RWPE2 (cell line): ENCODE measurements around the gene MTHFS.
A peak's percentile ranks its signal among the peaks of the same experiment; 100 is the strongest.

ENCODE experiments used
- ATAC-seq: fragments of 200-7000 bp; cut with Tn5 transposase; 3 replicates; pipeline ENCODE4 v1.9.1; 2021; ENCODE audit warnings: low read depth
- DNase-seq: peaks from one replicate; pipeline ENCODE4 v3.0.0-alpha.2; 2020; ENCODE audit warnings: low spot score
- H3K27ac ChIP-seq: fragments of 450-650 bp; 2 replicates; pipeline ENCODE4 v1.5.1; 2017; ENCODE audit warnings: mild to moderate bottlenecking; ENCODE audit not compliant: poor library complexity, severe bottlenecking
- H3K27me3 ChIP-seq: fragments of 250-450 bp; sonication (Bioruptor Pico); 2 replicates; pipeline ENCODE4 v1.5.1; 2021; ENCODE audit warnings: mild to moderate bottlenecking, moderate library complexity; ENCODE audit not compliant: insufficient read depth, poor library complexity, severe bottlenecking
- H3K36me3 ChIP-seq: fragments of 250-450 bp; sonication (Bioruptor Pico); 2 replicates; pipeline ENCODE4 v1.5.1; 2020; ENCODE audit warnings: low read depth, mild to moderate bottlenecking, moderate library complexity
- H3K4me1 ChIP-seq: fragments of 250-450 bp; sonication (Bioruptor Pico); 2 replicates; pipeline ENCODE4 v1.5.1; 2021; ENCODE audit warnings: mild to moderate bottlenecking, moderate library complexity; ENCODE audit not compliant: insufficient read depth, poor library complexity, severe bottlenecking
- H3K4me3 ChIP-seq: fragments of 250-450 bp; sonication (Bioruptor Pico); 2 replicates; pipeline ENCODE4 v1.5.1; 2021; ENCODE audit warnings: mild to moderate bottlenecking, moderate library complexity; ENCODE audit not compliant: severe bottlenecking
- H3K9me3 ChIP-seq: fragments of 250-450 bp; sonication (Bioruptor Pico); 2 replicates; pipeline ENCODE4 v1.5.1; 2021; ENCODE audit warnings: mild to moderate bottlenecking, moderate library complexity; ENCODE audit not compliant: severe bottlenecking
- TF ChIP-seq, protein P1 (sequence below): fragments of 450-650 bp; IDR thresholded peaks from one replicate; pipeline ENCODE4 v1.5.1; 2017; ENCODE audit warnings: mild to moderate bottlenecking, moderate library complexity; ENCODE audit not compliant: poor library complexity, severe bottlenecking

MTHFS gene

GRCh38 chr15:79923079-79923514 is 26.3 kb upstream of the MTHFS start:
- peak overlapping the region; percentile 93 for H3K4me3 ChIP-seq
- peaks cover 3% of the 10 kb centered on the region for H3K4me1 ChIP-seq
- no peaks in the 10 kb centered on the region for H3K27me3 ChIP-seq
- peak; percentile 58 for ATAC-seq
- peaks cover 25% of the 10 kb centered on the region for H3K9me3 ChIP-seq
- TF ChIP-seq, protein P1, sequence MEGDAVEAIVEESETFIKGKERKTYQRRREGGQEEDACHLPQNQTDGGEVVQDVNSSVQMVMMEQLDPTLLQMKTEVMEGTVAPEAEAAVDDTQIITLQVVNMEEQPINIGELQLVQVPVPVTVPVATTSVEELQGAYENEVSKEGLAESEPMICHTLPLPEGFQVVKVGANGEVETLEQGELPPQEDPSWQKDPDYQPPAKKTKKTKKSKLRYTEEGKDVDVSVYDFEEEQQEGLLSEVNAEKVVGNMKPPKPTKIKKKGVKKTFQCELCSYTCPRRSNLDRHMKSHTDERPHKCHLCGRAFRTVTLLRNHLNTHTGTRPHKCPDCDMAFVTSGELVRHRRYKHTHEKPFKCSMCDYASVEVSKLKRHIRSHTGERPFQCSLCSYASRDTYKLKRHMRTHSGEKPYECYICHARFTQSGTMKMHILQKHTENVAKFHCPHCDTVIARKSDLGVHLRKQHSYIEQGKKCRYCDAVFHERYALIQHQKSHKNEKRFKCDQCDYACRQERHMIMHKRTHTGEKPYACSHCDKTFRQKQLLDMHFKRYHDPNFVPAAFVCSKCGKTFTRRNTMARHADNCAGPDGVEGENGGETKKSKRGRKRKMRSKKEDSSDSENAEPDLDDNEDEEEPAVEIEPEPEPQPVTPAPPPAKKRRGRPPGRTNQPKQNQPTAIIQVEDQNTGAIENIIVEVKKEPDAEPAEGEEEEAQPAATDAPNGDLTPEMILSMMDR: no peak
- peak overlapping the region; percentile 82 for H3K27ac ChIP-seq
- peaks cover 32% of the 10 kb centered on the region for H3K36me3 ChIP-seq
- peak; percentile 83 for DNase-seq

GRCh38 chr15:79922512-79923078 is 25.8 kb upstream of the MTHFS start:
- Histone ChIP-seq H3K4me3 (peak overlapping the region; percentile 93), H3K27me3 (no peaks in the 10 kb centered on the region), H3K4me1 (peaks cover 3% of the 10 kb centered on the region), H3K9me3 (peaks cover 30% of the 10 kb centered on the region), H3K27ac (peak overlapping the region; percentile 82), H3K36me3 (peaks cover 35% of the 10 kb centered on the region)
- peak; percentile 2; the same call in 2 of the 3 replicates for ATAC-seq
- DNase-seq: no peak
- TF ChIP-seq, protein P1: no peak

GRCh38 chr15:79919749-79920511 is 23.1 kb upstream of the MTHFS start:
- TF ChIP-seq, protein P1: no peak
- Histone ChIP-seq H3K27ac (no peak overlapping the region), H3K9me3 (peaks cover 50% of the 10 kb centered on the region), H3K4me3 (no peak overlapping the region), H3K36me3 (peaks cover 40% of the 10 kb centered on the region), H3K4me1 (peaks cover 3% of the 10 kb centered on the region), H3K27me3 (no peaks in the 10 kb centered on the region)
- DNase-seq (no peak), ATAC-seq (no peak)

DNA sequence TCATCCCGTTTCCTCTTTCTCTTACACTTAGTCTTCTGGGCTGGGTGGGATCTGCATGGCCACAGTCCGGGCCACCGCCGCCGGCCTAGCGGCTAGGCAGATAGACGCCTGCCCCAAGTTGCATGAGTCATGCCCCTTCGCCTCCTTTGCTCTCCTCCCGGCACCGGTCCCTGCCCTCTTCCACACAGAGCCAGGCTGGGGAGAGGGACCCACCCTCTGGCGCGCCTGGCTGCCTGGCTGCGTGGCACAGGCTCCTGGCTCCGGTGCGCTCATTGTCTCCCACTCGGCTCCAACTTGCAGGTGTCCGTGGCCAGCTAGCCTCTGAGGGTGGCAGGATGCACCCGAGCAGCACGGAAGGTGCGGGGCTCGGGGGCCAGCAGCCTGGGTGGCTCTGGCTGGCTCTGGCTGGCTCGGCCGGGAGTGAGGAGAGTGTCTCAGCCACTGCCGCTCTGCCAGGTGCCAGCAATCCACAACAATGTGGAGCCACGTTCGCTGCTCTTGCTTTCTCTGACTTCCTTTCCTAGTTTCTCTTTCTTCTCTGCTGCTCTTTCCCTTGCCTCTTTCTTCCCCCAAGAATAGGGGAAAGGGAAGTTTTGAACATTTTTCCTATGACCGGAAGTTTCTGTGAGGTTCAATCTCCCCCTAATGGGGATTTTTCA is 22.4 kb upstream of the MTHFS start:
- Histone ChIP-seq H3K36me3 (peaks cover 40% of the 10 kb centered on the region), H3K4me3 (no peak overlapping the region), H3K4me1 (peaks cover under 1% of the 10 kb centered on the region), H3K27ac (no peak overlapping the region), H3K9me3 (peaks cover 57% of the 10 kb centered on the region), H3K27me3 (no peaks in the 10 kb centered on the region)
- TF ChIP-seq, protein P1: no peak
- ATAC-seq (no peak), DNase-seq (no peak)
